A549 (cell line): Measurements from ENCODE around the gene FRYL. TPM values are rescaled to one million over a fixed set of nuclear protein-coding genes. Genes with fewer than 3 reads are reported as not detected.

Source experiments
- ATAC-seq, 2 experiments: fragments of 200-7000 bp in 1 of 2; fragments of >200 bp in 1 of 2; cut with Nextera tagmentation in 1 of 2; cut with Tn5 transposase in 1 of 2; 3 replicates each; pipeline versions ENCODE4 v1.8.0 to v1.9.1; 2018 to 2020; ENCODE audit warnings: mild to moderate bottlenecking in 1 of 2, moderate library complexity in 1 of 2
- CTCF ChIA-PET: fragments of 300-600 bp; sonication (Branson Sonifier 250); formaldehyde crosslinking; extraction: SDS; loops from one replicate; lab custom pipeline; 2021; ENCODE audit warnings: antibody characterized with exemption, inconsistent platforms; lab: Yijun Ruan, JAX
- POLR2A ChIA-PET: fragments of 350-600 bp; formaldehyde crosslinking; extraction: SDS; loops from one replicate; lab custom pipeline; 2021; ENCODE audit warnings: antibody characterized with exemption, inconsistent platforms; lab: Yijun Ruan, JAX
- DNase-seq, 2 experiments: peaks; one replicate each; pipeline versions ENCODE4 v3.0.0 to v3.0.0-alpha.2; 2011 to 2016; ENCODE audit warnings: low read depth in 1 of 2, low spot score in 1 of 2
- FAIRE-seq: peaks from 2 replicates; lab custom pipeline; 2011; peaks lifted over from hg19 to GRCh38; lab: Jason Lieb, UNC
- H3K27ac ChIP-seq, 2 experiments: fragments of >200 bp; sonication (Bioruptor Twin); formaldehyde crosslinking; 3 replicates each; pipeline ENCODE4 v1.5.1; 2016 to 2017
- H3K4me1 ChIP-seq: fragments of >200 bp; sonication (Bioruptor Twin); formaldehyde crosslinking; 3 replicates; pipeline ENCODE4 v1.6.1; 2016
- H3K4me2 ChIP-seq: fragments of >200 bp; sonication (Bioruptor Twin); formaldehyde crosslinking; 3 replicates; pipeline ENCODE4 v1.6.1; 2016
- H3K4me3 ChIP-seq: fragments of >200 bp; sonication (Bioruptor Twin); formaldehyde crosslinking; 3 replicates; pipeline ENCODE4 v1.5.1; 2016
- H3K9me3 ChIP-seq: fragments of >200 bp; sonication (Bioruptor Twin); formaldehyde crosslinking; 3 replicates; pipeline ENCODE4 v1.6.1; 2016
- BHLHE40 ChIP-seq: IDR thresholded peaks from 2 replicates; pipeline ENCODE4 v1.6.1; 2012; ENCODE audit warnings: low read depth, low read length, inconsistent platforms
- CBX8 ChIP-seq: fragments of 200-600 bp; sonication (generic); IDR thresholded peaks from 2 replicates; pipeline ENCODE4 v1.6.1; 2016
- CHD2 ChIP-seq: fragments of 150-350 bp; IDR thresholded peaks from 2 replicates; pipeline ENCODE4 v1.6.1; 2014; ENCODE audit warnings: low read length; ENCODE audit not compliant: partially characterized antibody
- CHD4 ChIP-seq: fragments of 200-600 bp; sonication (generic); IDR thresholded peaks from 2 replicates; pipeline ENCODE4 v1.6.1; 2016; ENCODE audit warnings: antibody characterized with exemption, mild to moderate bottlenecking, borderline replicate concordance
- CTCF ChIP-seq: fragments of >200 bp; sonication (Bioruptor Twin); formaldehyde crosslinking; IDR thresholded peaks from 3 replicates; pipeline ENCODE4 v1.5.1; 2016
- E2F6 ChIP-seq: IDR thresholded peaks from 2 replicates; pipeline ENCODE4 v1.6.1; 2012; ENCODE audit warnings: low read depth, borderline replicate concordance
- EHMT2 ChIP-seq: fragments of 200-600 bp; sonication (generic); IDR thresholded peaks from 2 replicates; pipeline ENCODE4 v1.6.1; 2016; ENCODE audit warnings: antibody characterized with exemption, low read depth, mild to moderate bottlenecking, moderate library complexity
- ELK1 ChIP-seq: fragments of 150-350 bp; IDR thresholded peaks from 2 replicates; pipeline ENCODE4 v1.6.1; 2014; ENCODE audit warnings: low read depth, mild to moderate bottlenecking, low read length
- EP300 ChIP-seq, 2 experiments: fragments of >200 bp; sonication (Bioruptor Twin); formaldehyde crosslinking; IDR thresholded peaks; 2 replicates in 1 of 2; 3 replicates in 1 of 2; pipeline ENCODE4 v1.6.1; 2016 to 2017
- ESRRA ChIP-seq: fragments of 150-350 bp; IDR thresholded peaks from 2 replicates; pipeline ENCODE4 v1.6.1; 2014; ENCODE audit warnings: mild to moderate bottlenecking, low read length, borderline replicate concordance
- FOSB ChIP-seq: fragments of 250-450 bp; sonication (Bioruptor Pico); IDR thresholded peaks from 2 replicates; pipeline ENCODE4 v1.5.0; 2020; ENCODE audit warnings: mild to moderate bottlenecking, moderate library complexity
- FOSL2 ChIP-seq, 2 experiments: fragments of 450-650 bp in 1 of 2; fragments of >200 bp in 1 of 2; sonication (Bioruptor Twin) in 1 of 2; formaldehyde crosslinking; IDR thresholded peaks; 2 replicates each; pipeline versions ENCODE4 v1.5.0 to v1.6.1; 2016 to 2020; ENCODE audit warnings: mild to moderate bottlenecking in 1 of 2, moderate library complexity in 1 of 2
- GATA3 ChIP-seq: IDR thresholded peaks from 2 replicates; pipeline ENCODE4 v1.6.1; 2012; ENCODE audit warnings: borderline replicate concordance
- HDAC2 ChIP-seq: fragments of 200-600 bp; sonication (generic); IDR thresholded peaks from 2 replicates; pipeline ENCODE4 v1.6.1; 2016
- HES2 ChIP-seq: fragments of >200 bp; sonication (Bioruptor Twin); formaldehyde crosslinking; IDR thresholded peaks from 2 replicates; pipeline ENCODE4 v1.6.1; 2016
- HOXB13 ChIP-seq: fragments of 250-450 bp; sonication (Bioruptor Pico); IDR thresholded peaks from 2 replicates; pipeline ENCODE4 v1.5.0; 2020; ENCODE audit warnings: low read depth, mild to moderate bottlenecking, moderate library complexity
- JUN ChIP-seq, 2 experiments: fragments of >200 bp; sonication (Bioruptor Twin); formaldehyde crosslinking; IDR thresholded peaks; 2 replicates in 1 of 2; 3 replicates in 1 of 2; pipeline ENCODE4 v1.6.1; 2016 to 2017
- KDM5A ChIP-seq: fragments of 200-600 bp; sonication (generic); IDR thresholded peaks from 2 replicates; pipeline ENCODE4 v1.6.1; 2016; ENCODE audit warnings: antibody characterized with exemption, mild to moderate bottlenecking
- NFE2L2 ChIP-seq: fragments of 150-350 bp; conservative IDR thresholded peaks from 2 replicates; pipeline ENCODE4 v1.6.1; 2014; ENCODE audit warnings: low read length
- POLR2A ChIP-seq: IDR thresholded peaks from 2 replicates; pipeline ENCODE4 v1.6.1; 2012; ENCODE audit warnings: mild to moderate bottlenecking, low read length
- RARB ChIP-seq: fragments of 250-450 bp; sonication (Bioruptor Pico); IDR thresholded peaks from 2 replicates; pipeline ENCODE4 v1.8.0; 2021; ENCODE audit warnings: mild to moderate bottlenecking, moderate library complexity
- RCOR1 ChIP-seq: fragments of 150-350 bp; IDR thresholded peaks from 2 replicates; pipeline ENCODE4 v1.6.1; 2014; ENCODE audit warnings: antibody characterized with exemption, low read length, low read depth
- RFX5 ChIP-seq: fragments of 450-650 bp; IDR thresholded peaks from 2 replicates; pipeline ENCODE4 v1.7.1; 2014; ENCODE audit warnings: antibody characterized with exemption, mild to moderate bottlenecking, moderate library complexity
- SREBF2 ChIP-seq: fragments of 450-650 bp; IDR thresholded peaks from 2 replicates; pipeline ENCODE4 v1.6.1; 2014; ENCODE audit warnings: mild to moderate bottlenecking, moderate library complexity
- TP53 ChIP-seq: fragments of 250-450 bp; sonication (Bioruptor Pico); IDR thresholded peaks from 2 replicates; pipeline ENCODE4 v1.5.0; 2021; ENCODE audit warnings: mild to moderate bottlenecking, moderate library complexity
- USF2 ChIP-seq: fragments of 450-650 bp; IDR thresholded peaks from 2 replicates; pipeline ENCODE4 v1.6.1; 2014; ENCODE audit warnings: antibody characterized with exemption
- ZFP36 ChIP-seq: fragments of 450-650 bp; IDR thresholded peaks from 2 replicates; pipeline ENCODE4 v1.6.1; 2014; ENCODE audit warnings: borderline replicate concordance; ENCODE audit not compliant: partially characterized antibody
- ZNF302 ChIP-seq: fragments of 250-450 bp; sonication (Bioruptor Pico); IDR thresholded peaks from 2 replicates; pipeline ENCODE4 v1.9.0; 2021; ENCODE audit warnings: inconsistent platforms, mild to moderate bottlenecking, moderate library complexity
- WGBS: methylation state at CpG from one replicate; pipeline ENCODE4 v1.1.6; 2017; ENCODE audit errors: missing lambda C conversion rate; 5-methylcytosine and 5-hydroxymethylcytosine counted together
- polyA plus RNA-seq, 4 experiments: library from polyadenylated mRNA; depleted of rRNA in 3 of 4; stranded (reverse); fragments of >200 nt; fragmentation: RNase III in 1 of 4; extraction: RNeasy Plus Mini Kit Qiagen cat#74134 plus additional on column Dnase treatment in 1 of 4; gene quantifications; 2 replicates in 3 of 4; 3 replicates in 1 of 4; pipeline ENCODE4 v1.2.3, GENCODE V29; 2011 to 2017
- TF ChIP-seq, protein P1 (sequence below): fragments of >200 bp; sonication (Bioruptor Twin); formaldehyde crosslinking; IDR thresholded peaks from 3 replicates; pipeline ENCODE4 v1.6.1; 2016
- TF ChIP-seq, protein P2 (sequence below): fragments of 250-450 bp; sonication (Bioruptor Pico); IDR thresholded peaks from 2 replicates; pipeline ENCODE4 v1.5.0; 2020; ENCODE audit warnings: low read depth, mild to moderate bottlenecking, moderate library complexity
- TF ChIP-seq, protein P3 (sequence below): IDR thresholded peaks from 2 replicates; pipeline ENCODE4 v1.6.1; 2012

FRYL gene
- polyA plus RNA-seq, 2 of the 4 experiments (the other 2 are of a cell fraction): 7.1 to 21.1 TPM

DNA sequence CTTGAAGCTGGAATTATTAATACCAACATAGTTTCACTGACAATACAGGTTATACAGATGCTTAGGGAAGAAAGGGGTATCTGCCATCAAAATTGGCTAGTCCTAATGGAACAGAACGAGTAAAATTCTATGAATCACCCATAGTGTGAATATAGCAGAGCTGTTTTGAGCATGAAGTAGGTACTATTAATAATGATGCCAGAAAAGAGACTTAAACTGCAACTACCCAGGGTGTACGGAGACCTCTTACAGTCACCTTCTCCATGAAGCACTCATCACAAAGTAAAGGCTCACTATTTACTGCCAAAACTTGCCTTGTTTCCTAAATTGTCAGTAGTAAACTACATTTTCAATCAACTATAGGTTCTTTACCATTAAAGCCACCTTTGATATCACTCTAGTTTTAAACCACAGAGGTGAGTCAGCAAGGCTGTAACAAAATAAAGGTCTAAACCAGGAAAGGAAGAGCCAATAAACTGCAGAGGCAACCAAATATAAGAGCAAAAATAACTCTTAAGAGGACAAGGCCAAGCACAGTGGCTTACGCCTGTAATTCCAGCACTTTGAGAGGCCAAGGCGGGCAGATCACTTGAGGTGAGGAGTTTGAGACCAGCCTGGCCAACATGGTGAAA, 114.4 kb downstream of the FRYL start:
- DNase-seq: no peak
- Histone ChIP-seq H3K27ac (no peak overlapping the region), H3K4me3 (no peak overlapping the region), H3K4me1 (no peaks in the 10 kb centered on the region), H3K4me2 (no peak overlapping the region), H3K9me3 (no peaks in the 10 kb centered on the region)
- FAIRE-seq: no peak
- ChIA-PET POLR2A (no interaction called here), CTCF (interaction anchor here (0.6 kb wide), 1 partner anchor 233 kb away, joined by 4 read pairs; no protein-coding TSS in a partner anchor)
- 94% methylated on average over 4 of the region's 4 CpGs for WGBS
- no peak for TF ChIP-seq CTCF
- no peak for TF ChIP-seq EP300 (IDR thresholded peaks at IDR 0.05)
- TF ChIP-seq NFE2L2: no peak
- TF ChIP-seq HOXB13 (CRISPR knock-in tag): no peak
- TF ChIP-seq ESRRA: no peak
- TF ChIP-seq JUN (IDR thresholded peaks at IDR 0.05): no peak
- TF ChIP-seq RCOR1: no peak
- TF ChIP-seq, protein P1, sequence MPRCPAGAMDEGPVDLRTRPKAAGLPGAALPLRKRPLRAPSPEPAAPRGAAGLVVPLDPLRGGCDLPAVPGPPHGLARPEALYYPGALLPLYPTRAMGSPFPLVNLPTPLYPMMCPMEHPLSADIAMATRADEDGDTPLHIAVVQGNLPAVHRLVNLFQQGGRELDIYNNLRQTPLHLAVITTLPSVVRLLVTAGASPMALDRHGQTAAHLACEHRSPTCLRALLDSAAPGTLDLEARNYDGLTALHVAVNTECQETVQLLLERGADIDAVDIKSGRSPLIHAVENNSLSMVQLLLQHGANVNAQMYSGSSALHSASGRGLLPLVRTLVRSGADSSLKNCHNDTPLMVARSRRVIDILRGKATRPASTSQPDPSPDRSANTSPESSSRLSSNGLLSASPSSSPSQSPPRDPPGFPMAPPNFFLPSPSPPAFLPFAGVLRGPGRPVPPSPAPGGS: no peak
- no peak for TF ChIP-seq TP53 (CRISPR knock-in tag)
- no peak for TF ChIP-seq BHLHE40
- TF ChIP-seq, protein P2, sequence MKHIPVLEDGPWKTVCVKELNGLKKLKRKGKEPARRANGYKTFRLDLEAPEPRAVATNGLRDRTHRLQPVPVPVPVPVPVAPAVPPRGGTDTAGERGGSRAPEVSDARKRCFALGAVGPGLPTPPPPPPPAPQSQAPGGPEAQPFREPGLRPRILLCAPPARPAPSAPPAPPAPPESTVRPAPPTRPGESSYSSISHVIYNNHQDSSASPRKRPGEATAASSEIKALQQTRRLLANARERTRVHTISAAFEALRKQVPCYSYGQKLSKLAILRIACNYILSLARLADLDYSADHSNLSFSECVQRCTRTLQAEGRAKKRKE (CRISPR knock-in tag): no peak
- no peak for TF ChIP-seq E2F6
- no peak for TF ChIP-seq GATA3
- TF ChIP-seq ZFP36: no peak
- TF ChIP-seq POLR2A: no peak
- no peak for TF ChIP-seq EHMT2
- no peak for TF ChIP-seq ZNF302 (CRISPR knock-in tag)
- no peak for TF ChIP-seq RARB (CRISPR knock-in tag)
- no peak for ATAC-seq

DNA sequence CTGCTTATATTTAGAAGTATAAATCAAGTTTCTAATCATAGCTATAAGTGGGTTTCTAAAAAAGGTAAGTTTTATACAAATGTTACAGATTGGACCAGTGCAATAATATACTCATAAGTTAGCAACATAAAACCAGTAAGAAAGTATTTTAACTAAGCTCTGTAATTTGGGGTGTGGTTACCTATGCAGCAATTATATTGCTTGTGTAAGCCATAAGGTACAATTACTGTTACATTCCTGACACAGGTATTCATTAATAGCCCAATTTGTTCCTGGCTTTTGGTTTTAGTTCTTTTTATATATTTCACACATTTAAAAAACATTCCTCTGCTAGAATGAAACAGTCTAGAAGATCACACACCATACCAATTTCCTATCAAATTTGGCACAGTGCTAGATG, 115.1 kb downstream of the FRYL start:
- no peaks in the 10 kb centered on the region for H3K9me3 ChIP-seq
- H3K4me3 ChIP-seq: no peak overlapping the region
- POLR2A ChIA-PET: no interaction called here
- no peak for DNase-seq
- H3K4me2 ChIP-seq: no peak overlapping the region
- FAIRE-seq: no peak
- H3K4me1 ChIP-seq: no peaks in the 10 kb centered on the region
- ATAC-seq: no peak
- TF ChIP-seq FOSL2 (IDR thresholded peaks at IDR 0.05): no peak
- no peak for TF ChIP-seq FOSL2 (CRISPR knock-in tag; IDR thresholded peaks at IDR 0.05)
- TF ChIP-seq BHLHE40: no peak
- TF ChIP-seq HES2: no peak
- no peak for TF ChIP-seq CBX8
- TF ChIP-seq, protein P3, sequence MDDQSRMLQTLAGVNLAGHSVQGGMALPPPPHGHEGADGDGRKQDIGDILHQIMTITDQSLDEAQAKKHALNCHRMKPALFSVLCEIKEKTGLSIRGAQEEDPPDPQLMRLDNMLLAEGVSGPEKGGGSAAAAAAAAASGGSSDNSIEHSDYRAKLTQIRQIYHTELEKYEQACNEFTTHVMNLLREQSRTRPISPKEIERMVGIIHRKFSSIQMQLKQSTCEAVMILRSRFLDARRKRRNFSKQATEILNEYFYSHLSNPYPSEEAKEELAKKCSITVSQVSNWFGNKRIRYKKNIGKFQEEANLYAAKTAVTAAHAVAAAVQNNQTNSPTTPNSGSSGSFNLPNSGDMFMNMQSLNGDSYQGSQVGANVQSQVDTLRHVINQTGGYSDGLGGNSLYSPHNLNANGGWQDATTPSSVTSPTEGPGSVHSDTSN: no peak
- TF ChIP-seq FOSB (CRISPR knock-in tag): no peak
- TF ChIP-seq CHD2: no peak
- TF ChIP-seq CHD4: no peak
- TF ChIP-seq TP53 (CRISPR knock-in tag): no peak
- no peak for TF ChIP-seq ELK1
- TF ChIP-seq ZNF302 (CRISPR knock-in tag): no peak
- no peak for TF ChIP-seq USF2
- no peak for TF ChIP-seq KDM5A
- TF ChIP-seq SREBF2: no peak
- no peak for TF ChIP-seq RFX5
- no peak for TF ChIP-seq HDAC2
- no peak for TF ChIP-seq ZFP36
- H3K27ac ChIP-seq: no peak overlapping the region
- CTCF ChIA-PET: no interaction called here
